ENCODE results near the gene TFCP2. TPM values are rescaled to one million over a fixed set of nuclear protein-coding genes. Genes with fewer than 3 reads are reported as not detected.

TFCP2 gene
- total and polyA plus RNA-seq, 2 of the 13 experiments (the other 11 are each of a cell fraction or from before 2014, with no cell fraction given), result 7.6 to 10.0 TPM

DNA sequence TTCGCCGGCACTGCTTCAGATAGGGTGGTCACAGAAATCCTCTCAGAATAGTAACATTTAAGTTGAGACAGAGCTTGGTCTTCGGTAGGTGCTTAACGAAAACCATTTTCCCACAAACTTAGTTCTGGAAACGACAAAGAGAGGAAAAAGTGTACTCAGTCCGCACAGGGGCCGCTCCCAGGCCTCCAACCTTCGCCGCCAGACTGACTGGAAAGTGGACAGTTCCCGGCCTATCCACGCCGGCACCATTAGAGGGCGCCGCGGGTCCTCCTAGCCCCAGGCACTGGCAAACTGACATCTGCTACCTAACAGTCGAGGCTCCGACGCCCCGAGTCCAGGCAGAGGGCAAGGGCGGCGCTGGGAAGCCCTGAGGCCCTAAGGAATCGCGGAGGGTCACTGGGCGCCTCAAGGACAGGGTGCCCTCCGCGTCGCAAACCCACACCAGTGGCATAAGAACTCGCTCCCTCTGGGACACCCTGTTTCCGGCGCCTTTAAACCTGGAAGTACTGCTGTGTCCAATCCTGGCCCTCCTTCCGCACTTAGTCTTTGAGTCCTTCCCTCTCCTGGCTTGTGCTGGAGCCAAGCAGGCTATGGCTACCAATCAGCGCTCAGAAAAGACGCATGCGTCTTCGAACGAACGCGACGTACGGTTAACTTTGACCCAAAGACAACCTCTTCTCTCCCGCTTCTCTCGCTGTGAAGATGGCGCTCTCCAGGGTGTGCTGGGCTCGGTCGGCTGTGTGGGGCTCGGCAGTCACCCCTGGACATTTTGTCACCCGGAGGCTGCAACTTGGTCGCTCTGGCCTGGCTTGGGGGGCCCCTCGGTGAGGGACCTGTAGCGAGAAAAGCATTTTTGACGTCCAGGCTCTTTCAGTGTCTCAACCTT lies 125.0 kb downstream of the TFCP2 start, which contains the start of gene LETMD1 (continued):
- TF ChIP-seq, protein P1, sequence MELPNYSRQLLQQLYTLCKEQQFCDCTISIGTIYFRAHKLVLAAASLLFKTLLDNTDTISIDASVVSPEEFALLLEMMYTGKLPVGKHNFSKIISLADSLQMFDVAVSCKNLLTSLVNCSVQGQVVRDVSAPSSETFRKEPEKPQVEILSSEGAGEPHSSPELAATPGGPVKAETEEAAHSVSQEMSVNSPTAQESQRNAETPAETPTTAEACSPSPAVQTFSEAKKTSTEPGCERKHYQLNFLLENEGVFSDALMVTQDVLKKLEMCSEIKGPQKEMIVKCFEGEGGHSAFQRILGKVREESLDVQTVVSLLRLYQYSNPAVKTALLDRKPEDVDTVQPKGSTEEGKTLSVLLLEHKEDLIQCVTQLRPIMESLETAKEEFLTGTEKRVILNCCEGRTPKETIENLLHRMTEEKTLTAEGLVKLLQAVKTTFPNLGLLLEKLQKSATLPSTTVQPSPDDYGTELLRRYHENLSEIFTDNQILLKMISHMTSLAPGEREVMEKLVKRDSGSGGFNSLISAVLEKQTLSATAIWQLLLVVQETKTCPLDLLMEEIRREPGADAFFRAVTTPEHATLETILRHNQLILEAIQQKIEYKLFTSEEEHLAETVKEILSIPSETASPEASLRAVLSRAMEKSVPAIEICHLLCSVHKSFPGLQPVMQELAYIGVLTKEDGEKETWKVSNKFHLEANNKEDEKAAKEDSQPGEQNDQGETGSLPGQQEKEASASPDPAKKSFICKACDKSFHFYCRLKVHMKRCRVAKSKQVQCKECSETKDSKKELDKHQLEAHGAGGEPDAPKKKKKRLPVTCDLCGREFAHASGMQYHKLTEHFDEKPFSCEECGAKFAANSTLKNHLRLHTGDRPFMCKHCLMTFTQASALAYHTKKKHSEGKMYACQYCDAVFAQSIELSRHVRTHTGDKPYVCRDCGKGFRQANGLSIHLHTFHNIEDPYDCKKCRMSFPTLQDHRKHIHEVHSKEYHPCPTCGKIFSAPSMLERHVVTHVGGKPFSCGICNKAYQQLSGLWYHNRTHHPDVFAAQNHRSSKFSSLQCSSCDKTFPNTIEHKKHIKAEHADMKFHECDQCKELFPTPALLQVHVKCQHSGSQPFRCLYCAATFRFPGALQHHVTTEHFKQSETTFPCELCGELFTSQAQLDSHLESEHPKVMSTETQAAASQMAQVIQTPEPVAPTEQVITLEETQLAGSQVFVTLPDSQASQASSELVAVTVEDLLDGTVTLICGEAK (IDR thresholded peaks at IDR 0.05), result no peak
- TF ChIP-seq, protein P1 (CRISPR knock-in tag; IDR thresholded peaks at IDR 0.05), result peak; percentile 27; the same call in 1 of the 2 replicates
- TF ChIP-seq SPEN (CRISPR knock-in tag; IDR thresholded peaks at IDR 0.05; ENCODE audit: low read depth) (peak; percentile 77), ZNF10 (CRISPR knock-in tag; IDR thresholded peaks at IDR 0.05; ENCODE audit: borderline replicate concordance, low read depth) (no peak), ZNF670 (CRISPR knock-in tag; IDR thresholded peaks at IDR 0.05; ENCODE audit: borderline replicate concordance) (no peak), U2AF2 (IDR thresholded peaks at IDR 0.05; ENCODE audit: low read depth, low read length) (no peak), ZNF605 (CRISPR knock-in tag; IDR thresholded peaks at IDR 0.05) (peak; percentile 86), CEBPG (CRISPR knock-in tag; IDR thresholded peaks at IDR 0.05) (peak; percentile 26; the same call in 1 of the 2 replicates), TAF1 (CRISPR knock-in tag; IDR thresholded peaks at IDR 0.05) (peak; percentile 86), ZNF225 (CRISPR knock-in tag; IDR thresholded peaks at IDR 0.05) (no peak), DR1 (CRISPR knock-in tag; IDR thresholded peaks at IDR 0.05) (peak; percentile 77), ATAD3A (CRISPR knock-in tag; IDR thresholded peaks at IDR 0.05) (peak; percentile 41; the same call in 1 of the 2 replicates)
- TF ChIP-seq, protein P2, sequence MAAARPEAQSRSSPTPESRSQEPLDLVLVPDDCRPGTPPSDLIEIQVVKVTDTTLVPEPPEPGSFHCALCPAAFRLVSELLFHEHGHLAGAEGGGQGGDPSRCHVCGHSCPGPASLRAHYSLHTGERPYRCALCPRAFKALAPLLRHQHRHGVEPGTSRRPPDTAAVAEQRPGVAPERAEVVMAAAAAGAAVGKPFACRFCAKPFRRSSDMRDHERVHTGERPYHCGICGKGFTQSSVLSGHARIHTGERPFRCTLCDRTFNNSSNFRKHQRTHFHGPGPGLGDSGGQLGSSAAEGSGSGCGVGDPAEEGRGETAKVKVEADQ (CRISPR knock-in tag; IDR thresholded peaks at IDR 0.05; ENCODE audit: borderline replicate concordance), result peak; percentile 86
- TF ChIP-seq, protein P3, sequence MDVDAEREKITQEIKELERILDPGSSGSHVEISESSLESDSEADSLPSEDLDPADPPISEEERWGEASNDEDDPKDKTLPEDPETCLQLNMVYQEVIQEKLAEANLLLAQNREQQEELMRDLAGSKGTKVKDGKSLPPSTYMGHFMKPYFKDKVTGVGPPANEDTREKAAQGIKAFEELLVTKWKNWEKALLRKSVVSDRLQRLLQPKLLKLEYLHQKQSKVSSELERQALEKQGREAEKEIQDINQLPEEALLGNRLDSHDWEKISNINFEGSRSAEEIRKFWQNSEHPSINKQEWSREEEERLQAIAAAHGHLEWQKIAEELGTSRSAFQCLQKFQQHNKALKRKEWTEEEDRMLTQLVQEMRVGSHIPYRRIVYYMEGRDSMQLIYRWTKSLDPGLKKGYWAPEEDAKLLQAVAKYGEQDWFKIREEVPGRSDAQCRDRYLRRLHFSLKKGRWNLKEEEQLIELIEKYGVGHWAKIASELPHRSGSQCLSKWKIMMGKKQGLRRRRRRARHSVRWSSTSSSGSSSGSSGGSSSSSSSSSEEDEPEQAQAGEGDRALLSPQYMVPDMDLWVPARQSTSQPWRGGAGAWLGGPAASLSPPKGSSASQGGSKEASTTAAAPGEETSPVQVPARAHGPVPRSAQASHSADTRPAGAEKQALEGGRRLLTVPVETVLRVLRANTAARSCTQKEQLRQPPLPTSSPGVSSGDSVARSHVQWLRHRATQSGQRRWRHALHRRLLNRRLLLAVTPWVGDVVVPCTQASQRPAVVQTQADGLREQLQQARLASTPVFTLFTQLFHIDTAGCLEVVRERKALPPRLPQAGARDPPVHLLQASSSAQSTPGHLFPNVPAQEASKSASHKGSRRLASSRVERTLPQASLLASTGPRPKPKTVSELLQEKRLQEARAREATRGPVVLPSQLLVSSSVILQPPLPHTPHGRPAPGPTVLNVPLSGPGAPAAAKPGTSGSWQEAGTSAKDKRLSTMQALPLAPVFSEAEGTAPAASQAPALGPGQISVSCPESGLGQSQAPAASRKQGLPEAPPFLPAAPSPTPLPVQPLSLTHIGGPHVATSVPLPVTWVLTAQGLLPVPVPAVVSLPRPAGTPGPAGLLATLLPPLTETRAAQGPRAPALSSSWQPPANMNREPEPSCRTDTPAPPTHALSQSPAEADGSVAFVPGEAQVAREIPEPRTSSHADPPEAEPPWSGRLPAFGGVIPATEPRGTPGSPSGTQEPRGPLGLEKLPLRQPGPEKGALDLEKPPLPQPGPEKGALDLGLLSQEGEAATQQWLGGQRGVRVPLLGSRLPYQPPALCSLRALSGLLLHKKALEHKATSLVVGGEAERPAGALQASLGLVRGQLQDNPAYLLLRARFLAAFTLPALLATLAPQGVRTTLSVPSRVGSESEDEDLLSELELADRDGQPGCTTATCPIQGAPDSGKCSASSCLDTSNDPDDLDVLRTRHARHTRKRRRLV (CRISPR knock-in tag; IDR thresholded peaks at IDR 0.05), result peak; percentile 77; the same call in 1 of the 2 replicates

Data from HepG2 (cell line).